ENCODE measurements around the gene TANGO2. TPM values are rescaled to one million over a fixed set of nuclear protein-coding genes. Genes with fewer than 3 reads are reported as not detected.
"Not testable (repeated sequence)": the region's sequence is repeated elsewhere in the genome, so short reads cannot be mapped to it uniquely, and the experiment has no call there.

TANGO2 gene
- polyA plus RNA-seq, 12 donors: 6.4 to 15.0 (median 9.1) TPM; not detected in 1

DNA sequence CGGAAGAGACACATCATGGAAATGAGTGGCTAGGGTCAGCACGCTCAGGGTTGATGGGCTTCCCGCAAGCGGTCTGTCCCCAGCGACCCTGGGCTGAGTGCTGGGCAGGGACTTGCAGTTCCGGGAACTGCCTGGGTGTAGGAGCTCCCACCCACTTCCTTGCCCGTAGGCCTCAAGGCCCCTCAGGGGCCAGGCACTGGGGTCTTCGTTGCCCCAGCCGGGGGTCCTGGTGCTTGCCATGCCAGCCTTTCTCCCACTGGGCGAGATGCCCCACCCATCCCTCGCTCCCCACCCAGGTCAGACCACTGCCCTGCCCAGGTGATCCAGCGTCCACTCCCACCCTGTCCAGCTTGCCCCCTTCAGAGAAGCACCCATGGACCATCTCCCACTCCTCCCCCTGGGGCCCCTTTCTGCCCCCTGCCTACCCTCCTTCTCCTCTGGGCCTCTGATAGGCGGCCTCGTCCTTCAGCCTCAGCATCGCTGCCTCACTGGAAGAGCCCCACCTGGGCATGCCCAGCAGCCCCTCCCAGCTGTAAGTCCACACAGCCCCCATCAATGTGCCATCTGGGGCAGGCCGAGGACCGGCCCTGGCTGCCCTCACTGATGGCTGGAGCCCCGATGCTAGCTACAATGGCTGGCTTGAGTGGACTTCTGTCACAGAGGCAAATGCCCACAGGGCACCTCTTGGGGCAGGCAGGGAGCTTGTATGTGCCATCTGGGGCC lies 41.3 kb downstream of the TANGO2 start:
- DNase-seq: no peak

DNA sequence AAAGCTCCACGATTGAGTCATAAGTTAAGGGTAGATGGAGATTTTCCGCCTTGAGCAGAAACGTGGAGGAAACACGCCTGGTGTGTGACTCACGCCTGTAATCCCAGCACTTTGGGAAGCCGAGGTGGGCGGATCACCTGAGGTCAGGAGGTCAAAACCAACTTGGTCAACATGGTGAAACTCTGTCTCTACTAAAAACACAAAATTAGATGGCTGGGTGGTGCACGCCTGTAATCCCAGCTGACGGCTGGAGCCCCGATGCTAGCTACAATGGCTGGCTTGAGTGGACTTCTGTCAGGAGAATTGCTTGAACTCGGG lies 41.8 kb downstream of the TANGO2 start:
- no peak for DNase-seq

DNA sequence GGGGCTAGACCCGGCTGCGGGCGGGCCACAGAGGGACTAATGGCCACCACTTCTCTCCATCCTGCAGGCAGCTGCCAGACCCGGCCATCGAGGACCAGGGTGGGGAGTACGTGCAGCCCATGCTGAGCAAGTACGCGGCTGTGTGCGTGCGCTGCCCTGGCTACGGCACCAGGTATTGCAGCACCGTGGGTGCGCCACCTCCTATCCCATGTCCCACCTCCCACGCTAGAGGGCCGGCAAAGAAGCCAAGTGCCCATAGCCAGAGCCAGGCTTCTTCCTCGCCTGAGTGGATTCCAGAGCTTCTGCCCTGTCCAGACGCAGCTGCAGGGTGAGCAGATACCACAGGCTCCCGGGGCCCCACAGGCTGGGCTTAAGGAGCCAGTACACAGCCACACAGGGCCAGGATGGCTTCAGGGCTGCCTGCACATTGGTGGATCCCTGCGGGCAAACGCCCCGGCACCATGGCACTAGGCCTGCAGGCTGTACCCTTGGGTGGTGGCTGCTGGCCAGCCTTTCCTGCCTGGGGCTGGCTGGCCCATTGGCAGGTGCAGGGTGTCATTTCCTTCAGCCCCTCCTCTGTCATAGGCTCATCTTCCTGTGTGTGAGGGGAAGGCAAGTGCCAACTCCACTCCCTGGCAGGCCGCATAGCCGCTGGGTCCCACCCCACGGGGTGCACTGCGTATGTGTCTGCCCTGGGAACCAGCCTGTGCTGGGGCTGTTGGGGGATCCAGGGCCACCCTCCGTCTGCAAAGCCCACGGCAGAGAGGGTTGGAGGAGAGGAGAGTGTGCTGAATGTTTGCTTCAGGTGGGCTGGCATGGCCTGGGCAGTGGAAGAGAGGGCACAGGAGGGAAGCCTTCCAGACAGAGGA lies 42.6 kb downstream of the TANGO2 start:
- DNase-seq: no peak

DNA sequence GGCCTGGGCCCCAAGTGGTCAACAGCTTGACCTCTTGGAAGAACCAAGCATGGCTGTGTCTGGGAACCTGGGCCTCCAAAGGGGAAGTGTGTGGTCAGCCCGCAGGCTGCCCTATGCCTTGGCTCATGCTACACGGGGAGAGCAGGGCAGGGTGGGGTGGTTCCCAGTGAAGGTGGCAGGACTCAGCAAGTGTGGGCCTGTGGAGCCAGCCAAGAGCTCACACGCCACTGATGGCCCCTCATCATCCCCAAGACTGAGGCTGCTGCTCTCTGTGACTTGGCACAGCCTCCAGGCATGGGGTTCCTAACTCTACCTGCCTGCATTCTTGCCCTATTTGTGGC lies 43.2 kb downstream of the TANGO2 start:
- DNase-seq: no peak

DNA sequence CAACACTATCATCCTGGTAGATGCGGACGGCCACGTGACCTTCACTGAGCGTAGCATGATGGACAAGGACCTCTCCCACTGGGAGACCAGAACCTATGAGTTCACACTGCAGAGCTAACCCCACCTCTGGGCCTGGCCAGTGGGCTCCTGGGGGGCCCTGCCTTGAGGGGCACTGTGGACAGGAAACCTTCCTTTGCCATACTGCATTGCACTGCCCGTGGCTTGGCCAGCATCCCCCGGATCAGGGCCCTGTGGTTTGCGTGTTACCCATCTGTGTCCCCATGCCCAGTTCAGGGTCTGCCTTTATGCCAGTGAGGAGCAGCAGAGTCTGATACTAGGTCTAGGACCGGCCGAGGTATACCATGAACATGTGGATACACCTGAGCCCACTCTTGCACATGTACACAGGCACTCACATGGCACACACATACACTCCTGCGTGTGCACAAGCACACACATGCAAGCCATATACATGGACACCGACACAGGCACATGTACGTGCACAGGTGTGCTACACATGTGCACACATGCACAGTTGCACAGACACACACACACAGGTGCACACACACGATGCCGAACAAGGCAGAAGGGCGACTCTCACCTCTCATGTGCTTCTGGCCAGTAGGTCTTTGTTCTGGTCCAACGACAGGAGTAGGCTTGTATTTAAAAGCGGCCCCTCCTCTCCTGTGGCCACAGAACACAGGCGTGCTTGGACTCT lies 43.8 kb downstream of the TANGO2 start:
- no peak for DNase-seq

DNA sequence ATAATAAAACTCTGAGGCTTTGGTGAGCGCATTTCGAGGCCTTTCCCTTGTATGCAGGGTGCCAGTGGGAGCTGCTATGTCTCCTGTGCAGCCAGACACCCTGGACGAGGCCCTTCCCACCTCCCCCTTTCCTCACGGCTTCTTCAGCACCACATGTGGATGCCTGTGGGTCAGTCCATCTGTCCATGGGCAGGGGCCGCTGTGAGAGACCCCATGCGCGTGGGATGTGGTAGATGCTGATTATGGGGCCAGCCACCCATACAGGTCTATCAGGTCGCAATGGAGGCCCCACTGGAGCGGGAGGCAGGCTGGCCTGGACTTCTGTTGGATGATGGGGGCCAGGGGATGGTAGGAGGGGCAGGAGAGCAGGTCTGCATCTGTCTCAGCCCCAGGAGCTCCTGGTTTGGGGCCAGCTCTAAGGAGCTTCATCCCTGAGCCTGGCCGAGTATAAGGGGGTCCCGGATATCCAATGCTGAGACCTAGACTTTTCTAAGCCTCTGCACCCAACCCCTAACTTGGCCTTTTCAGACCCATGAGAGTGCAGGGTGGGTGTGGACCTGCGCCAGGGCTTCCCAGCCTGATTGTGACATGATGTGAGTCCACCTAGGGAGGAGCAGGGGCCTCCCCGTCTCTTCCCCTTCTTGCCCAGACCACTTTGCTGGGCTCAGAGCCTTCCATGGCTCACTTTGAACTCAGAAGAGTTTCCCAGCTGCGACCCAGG lies 45.1 kb downstream of the TANGO2 start:
- no peak for DNase-seq

DNA sequence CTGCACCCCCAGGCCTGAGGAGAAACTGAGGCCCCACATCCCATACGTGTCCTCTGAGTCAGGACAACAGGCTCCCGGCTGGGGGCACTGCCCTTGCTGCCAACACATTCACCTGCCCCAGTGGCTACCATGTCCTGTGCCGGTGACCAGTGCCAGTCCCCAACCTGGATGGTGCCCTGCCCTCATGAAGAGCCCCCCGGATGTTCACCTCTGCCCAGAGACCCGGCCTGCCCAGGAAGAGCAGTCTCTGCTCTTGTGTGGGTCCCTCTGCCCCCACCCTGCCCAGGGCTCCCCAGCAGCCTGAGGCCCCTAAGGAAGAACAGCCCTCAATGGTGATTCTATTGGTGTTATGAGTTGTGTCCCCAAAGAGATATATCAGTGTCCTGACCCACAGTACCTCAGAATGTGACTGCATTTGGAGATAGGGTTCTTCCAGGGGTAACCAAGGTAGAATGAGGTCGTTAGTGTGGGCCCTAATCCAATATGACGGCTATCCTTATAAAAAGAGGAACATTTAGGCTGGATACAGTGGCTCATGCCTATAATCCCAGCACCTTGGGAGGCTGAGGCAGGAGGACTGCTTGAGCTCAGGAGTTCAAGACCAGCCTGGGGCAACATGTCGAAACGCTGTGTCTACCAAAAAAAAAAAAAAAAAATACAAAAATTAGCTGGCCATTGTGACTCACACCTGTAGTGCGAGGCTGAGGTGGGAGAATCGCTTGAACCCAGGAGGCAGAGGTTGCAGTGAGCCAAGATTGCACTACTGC lies 45.9 kb downstream of the TANGO2 start:
- no peak for DNase-seq

DNA sequence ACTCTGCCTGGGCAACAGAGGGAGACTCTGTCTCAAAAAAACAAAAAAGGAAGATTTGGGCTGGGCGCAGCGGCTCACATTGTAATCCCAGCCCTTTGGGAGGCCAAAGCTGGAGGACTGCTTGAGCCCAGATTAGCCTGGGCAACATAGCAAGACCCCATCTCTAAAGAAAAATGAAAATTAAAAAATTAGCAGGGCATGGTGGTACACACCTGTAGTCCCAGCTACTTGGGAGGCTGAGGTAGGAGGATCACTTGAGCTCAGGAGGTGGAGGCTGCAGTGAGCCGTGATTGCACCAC lies 46.4 kb downstream of the TANGO2 start:
- not testable (repeated sequence) for DNase-seq

DNA sequence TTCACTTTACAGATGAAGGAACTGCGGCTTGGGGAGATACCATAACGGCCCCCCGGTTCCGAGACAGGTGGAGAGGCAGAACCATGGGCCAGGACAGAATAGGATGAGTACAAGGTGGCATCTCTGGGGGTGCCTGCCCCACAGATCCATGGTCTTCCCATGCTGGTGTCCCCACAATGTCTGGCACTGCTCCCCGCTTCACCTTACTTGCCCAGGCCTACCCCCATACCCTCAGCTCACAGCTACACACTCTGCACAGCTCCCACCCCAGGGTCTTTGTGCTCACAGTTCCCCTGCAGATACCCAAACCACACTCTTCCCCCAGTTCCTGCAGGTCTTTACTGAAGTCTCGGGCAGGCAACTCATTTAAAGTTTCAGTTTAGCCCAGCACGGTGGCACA lies 47.7 kb downstream of the TANGO2 start:
- no peak for DNase-seq

DNA sequence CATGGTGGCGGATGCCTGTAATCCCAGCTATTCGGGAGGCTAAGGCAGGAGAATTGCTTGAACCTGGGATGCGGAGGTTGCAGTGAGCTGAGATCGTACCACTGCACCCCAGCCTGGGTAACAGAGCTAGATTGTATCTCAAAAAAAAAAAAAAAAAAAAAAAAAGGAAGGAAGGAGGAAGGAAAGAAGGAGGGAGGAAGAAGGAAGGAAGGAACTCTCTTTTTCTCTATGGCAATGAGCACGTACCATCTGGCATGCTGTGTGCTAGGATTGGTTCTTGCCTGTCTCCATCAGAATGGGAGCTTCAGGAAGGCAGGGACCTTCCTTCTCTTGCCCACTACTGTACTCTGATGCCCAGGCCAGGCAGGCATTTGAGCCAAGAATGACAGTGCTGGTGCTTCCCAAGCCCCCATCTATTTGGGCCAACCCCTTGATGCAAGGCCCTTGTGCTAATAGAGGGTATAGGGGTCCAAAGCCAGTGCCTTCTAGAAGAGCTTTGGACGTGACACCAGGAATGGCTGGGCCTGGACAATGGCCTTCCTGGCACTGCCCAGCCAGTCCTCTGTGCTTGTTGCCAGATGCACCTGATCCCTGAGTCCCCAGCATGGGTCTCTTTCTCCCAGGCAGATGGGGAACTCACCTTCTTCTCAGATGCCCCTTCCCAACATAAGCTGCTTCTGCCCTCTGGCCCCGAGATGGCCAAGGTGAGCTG lies 48.6 kb downstream of the TANGO2 start:
- DNase-seq: no peak

DNA sequence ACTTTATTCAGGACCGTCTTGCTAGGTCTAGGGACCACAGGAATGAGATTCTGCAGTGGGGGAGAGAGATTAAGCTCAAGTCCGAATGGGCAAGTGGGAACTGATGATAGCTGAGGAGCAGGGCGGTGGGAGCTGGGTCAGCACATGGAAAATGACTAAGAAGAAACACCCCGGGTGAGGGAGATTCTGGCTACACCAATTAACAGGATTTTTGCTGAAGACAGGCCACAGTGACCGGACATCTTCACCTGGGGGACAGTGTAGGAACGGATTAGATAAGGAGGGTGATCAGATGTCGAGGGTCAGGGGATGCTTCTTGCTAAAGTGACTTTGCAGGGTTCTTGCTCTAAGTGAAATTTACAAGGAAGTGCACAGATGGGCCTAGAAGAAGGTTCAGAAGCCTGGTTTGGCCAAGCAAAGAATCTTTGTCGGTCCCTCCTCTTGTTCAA lies 50.6 kb downstream of the TANGO2 start:
- DNase-seq: no peak

DNA sequence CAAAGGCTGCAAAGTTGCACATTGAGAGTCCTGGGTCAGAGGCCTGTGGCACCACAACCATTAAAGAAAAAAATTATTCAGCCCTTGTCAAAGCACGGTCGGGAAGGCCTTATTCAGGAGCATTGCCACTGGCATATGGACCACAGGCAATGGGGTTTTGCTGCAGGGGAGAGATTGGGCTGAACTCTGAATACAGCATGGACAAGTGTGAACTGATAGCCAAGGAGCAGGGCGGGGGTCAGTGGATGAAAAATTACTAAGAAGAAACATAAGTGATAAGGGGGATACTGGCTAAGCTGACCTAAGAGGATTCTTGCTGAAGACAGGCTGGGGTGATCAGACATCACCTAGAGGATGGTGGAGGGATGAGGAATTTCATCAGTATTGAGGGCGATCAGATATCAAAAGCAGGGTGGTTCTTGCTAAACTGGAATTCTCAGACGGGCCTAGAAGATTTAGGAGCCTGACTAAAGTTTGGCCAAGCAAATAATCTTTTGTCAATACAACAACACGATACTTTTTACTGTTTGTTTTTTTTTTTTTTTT lies 55.8 kb downstream of the TANGO2 start:
- DNase-seq: no peak

DNA sequence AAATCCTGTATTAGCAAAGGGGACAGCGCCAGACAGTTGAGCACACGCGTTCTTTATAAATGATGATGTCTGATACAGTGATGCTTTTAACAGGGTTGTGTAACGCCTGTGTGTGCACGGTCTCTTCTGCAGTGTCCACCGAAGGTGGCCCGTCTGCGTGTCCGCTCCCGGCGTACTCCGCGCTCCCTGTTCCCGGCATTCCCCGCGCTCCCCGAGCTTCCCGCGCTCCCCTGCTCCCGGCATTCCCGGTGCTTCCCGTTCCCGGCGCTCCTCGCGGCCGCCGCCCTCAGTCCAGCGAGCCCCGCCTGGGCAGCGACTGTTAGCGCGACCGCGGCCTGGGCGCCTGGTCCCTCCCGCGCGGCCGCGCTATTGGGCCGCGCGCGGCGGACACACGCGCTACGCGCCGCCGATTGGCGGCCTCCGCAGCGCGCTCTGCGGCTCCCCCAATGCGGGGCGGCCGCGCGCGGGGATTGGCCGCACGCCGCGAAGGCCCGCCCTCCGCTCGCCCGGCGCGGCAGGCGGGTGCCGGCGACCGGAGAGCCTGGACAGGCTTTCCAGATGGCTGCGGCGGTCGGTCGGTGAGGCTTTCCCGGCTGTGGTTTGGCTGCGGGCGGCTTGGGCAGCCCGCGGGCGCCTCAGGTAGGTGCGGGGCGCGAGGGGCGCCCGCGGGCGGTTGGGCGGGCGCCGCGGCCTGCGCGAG lies 59.0 kb downstream of the TANGO2 start, which contains the start of gene DGCR8:
Gene DGCR8 (plus strand): TSS at position 497 of the 700 bp plus-strand sequence. CDS start 5,723 bp downstream, outside the sequence.
- peak; percentile 95 for DNase-seq

DNA sequence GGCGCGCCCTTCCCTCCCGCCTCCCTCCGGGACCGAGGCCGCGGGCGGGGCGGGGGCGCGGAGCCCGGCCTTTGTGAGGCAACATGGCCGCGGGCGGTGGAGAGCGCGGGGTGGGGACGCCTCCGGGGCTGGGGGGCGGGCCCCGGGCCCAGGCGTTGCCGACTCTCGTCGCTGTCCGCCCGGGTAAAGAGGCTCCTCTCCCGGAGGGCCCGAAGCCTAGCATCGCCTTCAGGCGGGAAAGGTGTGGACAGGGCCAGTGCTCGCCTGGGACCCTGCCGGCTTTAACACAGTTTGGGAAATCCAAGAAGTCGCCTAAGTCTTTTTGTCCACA lies 59.5 kb downstream of the TANGO2 start:
- DNase-seq: peak; percentile 56

DNA sequence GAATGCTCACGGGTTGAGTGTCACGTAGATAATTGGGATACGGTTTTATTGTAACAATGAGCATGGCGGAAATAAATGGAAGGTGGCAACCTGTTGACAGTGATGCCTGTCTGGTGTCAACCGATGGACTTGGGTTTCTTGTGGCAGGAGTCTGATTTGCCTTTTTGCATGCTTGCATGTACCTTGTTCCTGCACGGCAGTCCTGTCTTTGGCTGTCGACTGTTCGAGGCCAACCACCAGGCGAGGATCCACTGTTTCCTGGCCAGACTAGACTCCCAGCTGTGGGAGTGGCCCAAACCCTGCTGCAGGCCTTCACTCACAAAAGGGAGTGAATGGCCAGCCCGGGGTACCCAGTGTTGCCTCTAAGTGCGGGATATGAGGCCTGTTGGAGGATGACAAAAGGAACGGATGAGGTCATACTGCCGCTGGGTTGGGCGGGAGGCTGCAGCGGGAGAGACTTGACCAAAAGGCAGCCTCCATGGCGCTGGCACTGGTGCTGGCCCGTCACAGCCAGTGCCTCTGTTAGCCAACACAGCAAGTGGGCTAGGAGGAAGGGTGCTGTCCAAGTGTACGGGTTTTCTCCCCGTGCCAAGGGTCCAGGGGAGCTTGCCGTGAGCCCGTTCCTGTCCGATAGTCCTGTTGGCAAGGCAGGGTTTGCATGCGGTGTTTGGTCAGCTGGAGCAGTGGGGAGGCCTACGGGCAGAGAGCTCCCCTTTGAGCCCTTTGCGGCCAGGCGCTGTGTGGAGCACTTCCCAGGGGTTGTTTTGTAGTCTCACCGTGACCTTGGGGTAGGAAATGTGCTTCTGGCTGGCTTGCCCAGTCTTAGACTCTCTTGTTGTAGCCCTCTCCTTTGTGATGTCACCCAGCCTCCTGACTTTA lies 60.1 kb downstream of the TANGO2 start:
- DNase-seq: peak; percentile 54

DNA sequence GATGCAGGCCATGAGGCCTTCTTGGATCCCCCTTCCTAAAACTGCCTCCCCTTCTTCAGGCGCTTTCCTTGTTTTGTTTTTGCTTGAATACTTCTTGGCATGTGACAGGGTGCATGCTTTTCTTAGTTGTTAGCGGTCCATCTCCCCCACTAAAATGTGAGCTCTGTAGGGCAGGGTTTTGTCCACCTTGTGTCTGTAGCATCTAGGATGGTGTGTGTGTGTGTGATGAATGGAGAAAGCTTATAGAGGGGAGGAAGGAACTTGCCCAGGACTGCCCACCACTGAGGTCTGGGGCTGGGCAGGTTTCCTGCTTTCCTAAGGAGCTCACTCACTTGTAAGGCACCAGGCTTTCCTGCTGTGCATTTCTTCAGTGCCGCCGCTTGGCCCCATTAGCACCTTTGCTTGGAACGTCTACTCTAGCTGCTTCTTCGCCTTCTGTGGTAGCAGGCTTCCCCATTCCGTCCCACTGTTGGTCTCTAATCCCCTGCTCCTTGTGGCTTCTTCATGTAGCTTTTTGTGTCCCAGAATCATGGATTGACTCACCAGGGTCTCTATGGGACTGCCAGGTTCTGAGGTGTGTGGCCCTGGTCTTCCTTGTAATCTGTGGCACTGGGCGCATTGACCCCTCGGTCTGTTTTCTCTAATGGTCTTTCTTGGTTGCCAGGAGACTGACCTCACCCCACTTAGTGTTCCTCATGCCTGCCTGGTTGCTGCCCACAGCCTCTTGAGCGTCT lies 62.4 kb downstream of the TANGO2 start:
- DNase-seq: no peak

DNA sequence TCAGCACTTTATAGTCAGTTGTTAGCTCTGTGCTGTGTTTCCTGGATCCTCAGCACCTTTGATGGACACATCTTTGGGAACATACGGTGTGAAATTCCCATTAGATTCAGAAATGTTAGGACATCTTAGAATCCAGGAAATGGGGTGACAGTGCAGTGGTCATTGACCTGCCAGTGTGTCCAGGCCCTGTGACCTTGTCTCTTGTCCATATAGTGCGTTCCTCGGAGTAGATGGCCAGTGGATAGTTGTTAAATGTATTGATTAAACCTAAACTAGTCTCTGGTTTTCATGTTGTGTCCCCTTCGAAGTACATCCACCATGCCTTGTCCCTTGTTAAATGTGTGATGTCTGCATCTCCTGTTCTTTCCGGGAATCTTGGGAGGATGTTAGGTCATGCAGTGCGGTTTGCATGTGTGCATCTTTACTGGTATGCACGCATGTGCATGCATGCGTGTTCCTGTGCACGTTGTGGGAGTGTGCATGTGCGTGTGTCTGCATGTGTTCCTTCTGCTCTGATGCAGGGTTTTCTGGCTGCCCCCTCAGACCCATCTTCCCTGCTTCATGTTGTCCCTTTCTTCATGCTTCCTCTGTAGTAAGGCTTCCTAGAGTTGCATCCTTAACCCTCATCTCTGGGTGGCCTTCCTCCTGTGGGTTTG lies 63.1 kb downstream of the TANGO2 start:
- DNase-seq: no peak

All from muscle of arm (tissue), 12 donors.